Endothelial cell of umbilical vein (primary cell): Measurements from ENCODE around the gene EMB. TPM values are rescaled to one million over a fixed set of nuclear protein-coding genes. Genes with fewer than 3 reads are reported as not detected.
"Not testable (repeated sequence)": the region's sequence is repeated elsewhere in the genome, so short reads cannot be mapped to it uniquely, and the experiment has no call there.

Experiments
- BruUV-seq: library from RNA; stranded (reverse); fragments of 400-500 nt; replicated peaks from 2 replicates; lab custom pipeline; 2021; lab: Mats Ljungman, UMichigan
- CTCF ChIA-PET: fragments of 300-600, 350-600 bp; sonication (Branson Sonifier 250); formaldehyde crosslinking; loops from one replicate; lab custom pipeline; 2021; ENCODE audit warnings: antibody characterized with exemption, inconsistent platforms; lab: Charles Lee
- POLR2A ChIA-PET: fragments of 300-600, 350-600 bp; sonication (Branson Sonifier 250); formaldehyde crosslinking; loops from one replicate; lab custom pipeline; 2021; ENCODE audit warnings: antibody characterized with exemption, inconsistent platforms; lab: Charles Lee
- DNase-seq: peaks from one replicate; pipeline ENCODE4 v3.0.0-alpha.2; 2011; ENCODE audit warnings: low read depth, low spot score
- FAIRE-seq: peaks from 2 replicates; lab custom pipeline; 2011; peaks lifted over from hg19 to GRCh38; lab: Jason Lieb, UNC
- H2AFZ ChIP-seq: 2 replicates; pipeline ENCODE4 v1.6.0; 2012; ENCODE audit warnings: low read depth, low read length, control low read depth, inconsistent platforms
- H3K27ac ChIP-seq: 2 replicates; pipeline ENCODE4 v1.5.1; 2011; ENCODE audit warnings: low read depth, mild to moderate bottlenecking, control low read depth, low read length, moderate library complexity; ENCODE audit not compliant: insufficient read depth
- H3K27me3 ChIP-seq, 2 experiments: 2 replicates each; pipeline versions ENCODE4 v1.6.0 to v1.6.1; 2011; ENCODE audit warnings: low read length in 2 of 2, mixed read lengths in 1 of 2; ENCODE audit not compliant: control insufficient read depth in 2 of 2, insufficient read depth in 2 of 2
- H3K36me3 ChIP-seq, 2 experiments: 2 replicates in 1 of 2; 3 replicates in 1 of 2; pipeline ENCODE4 v1.5.1; 2011; ENCODE audit warnings: low read length in 2 of 2, mild to moderate bottlenecking in 1 of 2, moderate library complexity in 1 of 2; ENCODE audit not compliant: control insufficient read depth in 2 of 2, insufficient read depth in 2 of 2; ENCODE audit errors: extremely low read depth in 1 of 2
- H3K4me1 ChIP-seq: 3 replicates; pipeline ENCODE4 v1.5.1; 2011; ENCODE audit warnings: mild to moderate bottlenecking, low read length; ENCODE audit not compliant: control insufficient read depth, insufficient read depth; ENCODE audit errors: extremely low read depth
- H3K4me2 ChIP-seq: 2 replicates; pipeline ENCODE4 v1.6.1; 2011; ENCODE audit warnings: low read length, control low read depth, mixed read lengths; ENCODE audit not compliant: insufficient read depth
- H3K4me3 ChIP-seq, 3 experiments: fragments of 200-600 bp in 1 of 3; sonication (generic), shearing (Covaris generic) in 1 of 3; replicated peaks in 1 of 3; 2 replicates each; pipeline ENCODE4 v1.5.1; 2011 to 2016; ENCODE audit warnings: control low read depth in 3 of 3, low read length in 3 of 3, mild to moderate bottlenecking in 2 of 3, inconsistent platforms in 1 of 3, low read depth in 1 of 3, moderate library complexity in 1 of 3; ENCODE audit not compliant: insufficient read depth in 1 of 3
- H3K79me2 ChIP-seq: 2 replicates; pipeline ENCODE4 v1.6.0; 2012; ENCODE audit warnings: low read length, inconsistent platforms; ENCODE audit not compliant: control insufficient read depth, insufficient read depth
- H3K9ac ChIP-seq: replicated peaks from 2 replicates; pipeline ENCODE3; 2011; ENCODE audit warnings: low read length, control low read depth; ENCODE audit not compliant: insufficient read depth; ENCODE audit errors: extremely low read depth
- H3K9me1 ChIP-seq: replicated peaks from 3 replicates; pipeline ENCODE4 v1.6.0; 2011; ENCODE audit warnings: mild to moderate bottlenecking, low read length; ENCODE audit not compliant: control insufficient read depth, insufficient read depth; ENCODE audit errors: extremely low read depth
- H3K9me3 ChIP-seq: replicated peaks from 2 replicates; pipeline ENCODE4 v1.5.1; 2012; ENCODE audit warnings: low read length, inconsistent platforms; ENCODE audit not compliant: control insufficient read depth, insufficient read depth
- H4K20me1 ChIP-seq: replicated peaks from 2 replicates; pipeline ENCODE3; 2011; ENCODE audit warnings: mild to moderate bottlenecking, low read length; ENCODE audit not compliant: control insufficient read depth, insufficient read depth; ENCODE audit errors: extremely low read depth
- dilution Hi-C: fragments of 300-500 bp; cut with MboI; formaldehyde crosslinking; loops from one replicate; pipeline ENCODE4 v1.15.0; 2019; ENCODE audit warnings: low sequenced_read_pairs; ENCODE audit not compliant: extremely low pct_ligation_motif_present
- intact Hi-C: fragments of 100-400 bp; cut with micrococcal nuclease; formaldehyde crosslinking; loops from one replicate; pipeline ENCODE4 v1.10.0; 2022
- polyA plus RNA-seq, 4 experiments: library from polyadenylated mRNA; depleted of rRNA in 3 of 4; stranded (reverse) in 3 of 4; unstranded in 1 of 4; fragments of >200 nt; gene quantifications; 2 replicates each; pipeline versions ENCODE4 v1.2.1 to v1.2.3, GENCODE V29; 2011 to 2012; ENCODE audit warnings: missing spikeins in 1 of 4
- total RNA-seq: library from RNA; stranded (reverse); gene quantifications from 2 replicates; pipeline ENCODE4 v1.2.3, GENCODE V29; 2021

The EMB gene
- total and polyA plus RNA-seq, 2 donors (not counting 3 experiments of a cell fraction or from before 2014, with no cell fraction given): not detected

DNA sequence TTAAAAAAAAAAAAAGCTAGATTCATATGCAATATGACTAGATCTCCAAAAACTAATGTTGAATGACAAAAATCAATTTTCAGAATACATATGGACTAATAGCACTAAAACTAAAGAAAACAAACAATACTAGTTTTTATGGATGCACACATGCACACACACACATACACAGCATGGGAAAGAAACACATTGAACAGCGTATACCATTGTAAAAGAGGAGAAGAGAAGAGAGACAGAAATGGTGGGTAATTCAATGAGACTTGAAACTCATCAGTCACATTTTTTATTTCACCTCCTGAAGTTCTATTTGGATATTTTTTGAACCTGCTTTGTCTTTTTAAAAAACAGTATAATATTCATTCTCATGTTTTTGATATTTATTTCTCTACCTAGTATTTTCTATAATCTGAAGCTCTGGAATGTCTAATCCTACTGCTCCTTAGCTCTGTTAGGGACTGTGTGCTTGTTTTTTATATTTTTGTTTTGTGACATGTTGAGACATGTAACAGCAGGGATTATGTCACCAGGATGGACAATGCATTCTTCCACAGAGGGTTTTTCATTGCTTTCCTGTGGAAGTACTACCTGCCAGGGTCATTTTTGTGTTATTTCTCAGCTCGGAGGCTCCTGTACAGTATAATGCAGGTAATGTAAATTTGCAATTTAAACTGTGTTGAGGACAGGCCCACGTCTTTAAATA lies 17.8 kb downstream of the EMB start:
- intact Hi-C loops, DNase-seq, H3K27me3 ChIP-seq, CTCF ChIA-PET, H3K36me3 ChIP-seq, H3K4me1 ChIP-seq, H3K4me3 ChIP-seq, dilution Hi-C loops, H3K9me1 ChIP-seq, H3K9me3 ChIP-seq, H3K4me2 ChIP-seq, H4K20me1 ChIP-seq, POLR2A ChIA-PET, BruUV-seq, FAIRE-seq, H3K9ac ChIP-seq, H3K27ac ChIP-seq, H3K79me2 ChIP-seq, H2AFZ ChIP-seq: not testable (repeated sequence)

DNA sequence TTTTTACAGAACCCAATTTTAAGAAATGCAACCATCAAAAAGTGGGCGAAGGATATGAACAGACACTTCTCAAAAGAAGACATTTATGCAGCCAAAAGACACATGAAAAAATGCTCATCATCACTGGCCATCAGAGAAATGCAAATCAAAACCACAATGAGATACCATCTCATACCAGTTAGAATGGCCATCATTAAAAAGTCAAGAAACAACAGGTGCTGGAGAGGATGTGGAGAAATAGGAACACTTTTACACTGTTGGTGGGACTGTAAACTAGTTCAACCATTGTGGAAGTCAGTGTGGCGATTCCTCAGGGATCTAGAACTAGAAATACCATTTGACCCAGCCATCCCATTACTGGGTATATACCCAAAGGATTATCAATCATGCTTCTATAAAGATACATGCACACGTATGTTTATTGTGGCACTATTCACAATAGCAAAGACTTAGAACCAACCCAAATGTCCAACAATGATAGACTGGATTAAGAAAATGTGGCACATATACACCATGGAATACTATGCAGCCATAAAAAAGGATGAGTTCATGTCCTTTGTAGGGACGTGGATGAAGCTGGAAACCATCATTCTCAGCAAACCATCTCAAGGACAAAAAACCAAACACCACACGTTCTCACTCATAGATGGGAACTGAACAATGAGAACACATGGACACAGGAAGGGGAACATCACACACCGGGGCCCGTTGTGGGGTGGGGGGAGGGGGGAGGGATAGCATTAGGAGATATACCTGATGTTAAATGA lies 19.7 kb downstream of the EMB start:
- H3K4me2 ChIP-seq, H3K27ac ChIP-seq, BruUV-seq, FAIRE-seq, H3K4me3 ChIP-seq, H3K79me2 ChIP-seq, H3K9ac ChIP-seq, H3K27me3 ChIP-seq, H3K9me1 ChIP-seq, H3K4me1 ChIP-seq, DNase-seq, dilution Hi-C loops, H2AFZ ChIP-seq, intact Hi-C loops, CTCF ChIA-PET, H3K36me3 ChIP-seq, POLR2A ChIA-PET, H3K9me3 ChIP-seq, H4K20me1 ChIP-seq: not testable (repeated sequence)
